Cerebellar cortex (tissue), 1 donor: ENCODE measurements around the gene FAM83D.
"Not testable (repeated sequence)": the region's sequence is repeated elsewhere in the genome, so short reads cannot be mapped to it uniquely, and the experiment has no call there.

Experiments used
- DNase-seq: peaks from one replicate; pipeline ENCODE4 v3.0.0-alpha.2; 2015; ENCODE audit warnings: low spot score

Gene FAM83D

DNA sequence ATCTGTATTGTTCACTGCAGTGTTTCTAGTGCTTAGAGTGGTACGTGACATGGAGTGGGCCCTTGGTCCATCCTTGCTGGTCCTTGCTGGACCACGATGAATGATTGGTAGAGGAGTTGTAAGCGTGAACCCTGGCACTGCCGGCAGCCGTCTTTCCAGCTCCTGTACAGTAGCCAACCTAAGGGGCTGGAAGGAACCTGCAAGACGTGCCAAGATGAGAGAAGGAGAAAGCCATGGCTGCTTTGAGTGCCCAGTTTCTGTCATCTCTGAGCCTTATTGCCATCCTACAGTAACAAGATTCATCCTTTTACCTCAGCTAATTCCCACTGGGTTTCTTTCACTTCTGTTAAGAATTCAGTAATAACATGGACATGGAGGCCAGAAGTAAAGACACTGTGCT, 41.9 kb downstream of the FAM83D start:
- no peak for DNase-seq

DNA sequence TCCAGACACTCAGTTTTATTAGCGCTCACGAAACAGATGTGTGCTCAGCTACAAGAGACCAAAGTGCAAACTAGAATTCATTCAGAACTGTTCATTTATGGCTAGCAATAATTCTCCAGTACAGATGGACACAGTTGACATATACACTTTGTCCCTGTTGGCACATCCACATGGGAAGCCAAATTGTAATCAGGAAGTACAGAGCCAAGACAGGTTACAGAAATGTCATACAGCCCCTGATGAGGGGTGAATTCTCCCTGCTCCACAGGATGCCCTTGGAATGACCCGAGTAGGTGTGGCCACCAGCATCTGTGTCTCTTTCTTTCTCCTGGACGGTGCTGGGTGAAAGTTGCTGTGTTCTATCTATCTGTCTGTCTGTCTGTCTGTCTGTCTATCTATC, 43.5 kb downstream of the FAM83D start:
- no peak for DNase-seq

GRCh38 chr20:38970302-38970701, 44.1 kb downstream of the FAM83D start:
- DNase-seq: no peak

DNA sequence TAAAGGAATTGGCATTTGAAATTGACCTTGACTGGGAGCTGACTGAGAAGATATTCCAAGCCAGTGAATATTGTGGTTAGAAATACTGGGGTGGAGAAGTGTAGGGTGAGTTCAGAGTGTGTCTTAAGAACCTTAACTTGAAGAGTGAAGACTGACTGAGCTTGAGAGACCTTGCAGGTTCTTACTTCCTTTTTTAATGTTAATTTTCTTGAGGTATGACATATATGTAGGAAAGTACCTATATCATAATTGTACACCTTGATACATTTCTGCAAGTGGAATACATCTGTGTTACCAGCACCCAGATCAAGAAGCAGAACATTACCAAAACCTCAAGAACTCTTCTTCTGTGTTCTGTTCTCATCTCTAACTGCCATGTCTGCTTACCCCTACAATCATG, 46.9 kb downstream of the FAM83D start:
- no peak for DNase-seq

DNA sequence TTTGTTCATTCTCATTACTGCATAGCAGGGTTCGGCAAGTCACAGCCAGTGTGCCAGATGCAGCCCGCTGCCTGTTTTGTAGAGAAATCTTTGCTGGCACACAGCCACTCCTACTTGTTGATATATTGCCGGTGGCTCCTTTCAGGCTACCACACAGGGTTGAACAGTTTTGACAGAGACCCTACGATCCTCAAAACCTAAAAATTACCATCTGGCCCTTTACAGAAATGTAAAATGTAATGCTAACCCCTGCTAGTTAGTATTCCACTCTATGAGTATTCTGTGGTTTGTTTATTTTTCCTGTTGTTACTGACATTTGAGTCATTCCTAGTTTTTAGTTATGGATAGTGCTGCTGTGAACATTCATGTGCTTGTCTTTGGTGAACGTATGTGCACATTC, 47.4 kb downstream of the FAM83D start:
- no peak for DNase-seq

GRCh38 chr20:38975539-38976120, 49.4 kb downstream of the FAM83D start:
- no peak for DNase-seq

DNA sequence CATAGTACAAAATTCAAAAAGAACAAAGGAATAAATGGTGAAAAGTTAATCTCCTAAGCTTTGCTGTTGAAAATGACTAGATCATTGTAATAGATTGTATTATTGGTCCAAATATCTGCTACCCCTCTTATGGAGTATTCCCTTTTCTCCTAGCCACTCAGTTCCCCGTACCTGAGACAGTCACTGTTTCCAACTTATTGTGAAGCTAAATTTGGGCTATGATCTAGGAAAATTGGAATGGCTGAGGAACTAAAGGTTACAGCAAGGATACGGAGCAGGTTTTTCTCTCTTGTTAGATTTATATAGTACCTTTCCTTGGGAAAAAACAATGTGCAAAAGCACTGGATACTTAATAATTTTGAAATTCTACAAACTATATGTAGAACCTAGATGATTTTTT, 53.2 kb downstream of the FAM83D start:
- no peak for DNase-seq

DNA sequence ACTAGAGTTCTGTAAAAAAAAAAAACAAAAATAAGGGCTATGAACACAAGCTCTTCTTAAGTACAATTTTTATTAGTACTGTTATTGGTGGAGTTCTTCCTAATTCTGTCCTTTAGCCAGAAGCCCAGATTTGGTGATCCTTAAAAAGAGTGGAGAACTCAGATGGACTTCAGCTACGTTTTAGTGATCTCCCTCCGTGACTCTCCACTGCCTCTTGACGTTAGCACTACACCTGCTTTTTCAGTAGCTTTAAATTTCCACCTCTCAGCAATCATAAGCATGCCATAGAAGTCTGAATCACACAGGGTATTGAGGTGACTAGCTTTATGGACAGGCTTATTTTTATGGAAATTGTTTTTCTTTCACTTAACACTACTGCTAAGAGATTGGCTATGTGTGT, 53.6 kb downstream of the FAM83D start:
- DNase-seq: no peak

- no peak for DNase-seq
Measured at GRCh38 chr20:38982291-38982690, 56.1 kb downstream of the FAM83D start.

DNA sequence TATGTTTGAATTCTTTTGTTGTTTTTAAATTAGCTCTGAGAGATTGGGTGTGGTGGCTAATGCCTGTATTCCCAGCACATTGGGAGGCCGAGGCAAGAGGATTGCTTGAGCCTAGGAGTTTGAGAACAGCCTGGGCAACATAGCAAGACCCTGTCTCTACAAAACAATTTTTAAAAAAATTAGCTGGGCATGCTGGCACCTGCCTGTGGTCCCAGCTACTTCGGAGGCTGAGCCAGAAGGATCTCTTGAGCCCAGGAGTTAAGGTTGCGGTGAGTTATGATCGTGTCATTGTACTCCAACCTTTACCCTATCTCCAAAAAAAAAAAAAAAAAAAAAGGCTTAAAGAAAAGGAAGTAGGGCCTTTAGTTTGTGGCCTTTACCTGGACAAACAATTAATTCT, 58.8 kb downstream of the FAM83D start:
- DNase-seq: no peak

DNA sequence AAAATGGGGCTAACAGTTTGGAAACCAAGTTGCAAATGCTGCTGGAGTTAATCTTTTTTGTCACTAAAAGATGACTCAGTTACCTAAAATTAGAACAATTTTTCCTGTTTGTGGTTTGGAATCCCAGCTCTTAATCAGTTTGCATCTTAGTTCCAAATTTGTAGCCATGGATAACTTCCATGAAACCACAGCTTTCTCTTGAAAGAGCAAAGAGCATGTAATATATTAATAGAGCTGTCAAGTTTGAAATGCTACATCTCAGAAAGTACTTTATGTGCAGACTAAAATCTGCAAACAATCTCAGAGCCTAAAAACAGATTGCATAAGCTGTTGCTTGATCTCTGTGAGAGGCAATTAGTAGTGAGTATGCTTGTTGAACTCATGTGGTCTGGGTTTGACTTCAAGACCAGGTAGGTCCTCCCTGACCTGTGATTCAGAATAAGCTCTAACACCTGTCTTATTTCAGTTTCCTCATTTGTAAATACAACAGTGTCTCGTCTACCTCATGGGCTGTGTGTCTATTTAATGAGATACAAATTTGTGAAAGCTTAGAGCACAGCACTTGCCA, 59.5 kb downstream of the FAM83D start:
- DNase-seq: no peak

DNA sequence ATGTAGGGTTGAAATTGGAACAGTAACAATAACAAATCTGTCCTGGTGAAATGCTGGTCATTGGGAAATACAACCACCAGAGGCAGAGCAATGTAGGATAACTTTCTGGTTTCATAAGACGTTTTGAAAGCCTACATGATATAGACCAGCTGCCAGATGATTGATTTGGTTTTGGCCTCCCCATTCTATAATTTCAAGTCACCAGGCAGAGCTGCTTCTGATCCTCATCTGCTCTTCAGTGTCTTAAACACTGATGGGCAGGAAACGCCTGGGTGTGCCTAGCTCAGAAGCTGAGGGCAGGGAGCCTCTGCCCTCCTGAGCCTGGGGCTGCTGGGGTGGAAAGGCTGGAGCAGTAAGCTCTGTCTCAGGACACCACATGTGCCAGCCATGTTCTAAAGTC, 60.4 kb downstream of the FAM83D start:
- DNase-seq: no peak

GRCh38 chr20:38987777-38988176, 61.6 kb downstream of the FAM83D start:
- no peak for DNase-seq

DNA sequence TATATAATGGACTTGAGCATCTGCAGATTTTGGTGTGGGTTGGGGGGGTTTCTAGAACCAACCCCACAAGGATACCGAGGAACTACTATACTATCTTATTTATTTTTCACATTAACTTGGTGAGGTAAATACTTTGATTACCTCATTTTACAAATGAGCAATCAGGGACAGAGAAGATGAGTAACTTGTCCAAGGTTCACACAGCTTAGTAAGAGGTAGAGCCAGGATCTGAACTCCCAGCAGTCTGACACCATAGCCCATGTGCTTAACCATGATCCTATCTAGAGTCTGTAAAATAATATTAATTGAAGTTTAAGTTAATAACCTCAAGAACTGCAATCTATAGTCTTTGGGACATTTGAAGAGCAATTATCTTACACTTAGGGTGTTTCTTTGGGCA, 64.5 kb downstream of the FAM83D start:
- DNase-seq: no peak

- no peak for DNase-seq
Measured at GRCh38 chr20:38991814-38992704, 65.8 kb downstream of the FAM83D start.

DNA sequence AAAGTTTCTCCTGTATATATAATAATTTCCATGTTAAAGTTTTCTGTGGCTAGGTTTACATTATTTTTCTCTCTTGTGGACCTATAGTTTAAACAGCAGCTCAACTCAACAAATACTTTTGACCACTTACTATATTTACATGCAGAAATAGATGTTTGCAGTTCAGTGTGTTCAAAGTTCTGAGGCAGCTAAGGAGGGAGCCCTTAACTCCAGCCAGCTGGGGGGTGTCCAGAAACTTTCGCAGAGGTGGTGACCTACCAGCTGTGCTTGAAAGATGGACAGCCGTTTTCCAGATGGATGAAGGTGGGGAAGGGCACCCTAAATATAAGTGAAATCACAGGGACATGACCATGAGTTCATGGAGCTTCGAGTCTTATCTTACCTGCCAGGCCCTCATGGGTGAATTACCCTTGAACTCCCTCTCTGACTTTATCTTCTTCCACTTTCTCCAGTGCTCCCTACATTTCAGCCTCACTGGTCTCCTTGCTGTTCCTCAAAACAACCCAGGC, 69.4 kb downstream of the FAM83D start:
- DNase-seq: no peak

DNA sequence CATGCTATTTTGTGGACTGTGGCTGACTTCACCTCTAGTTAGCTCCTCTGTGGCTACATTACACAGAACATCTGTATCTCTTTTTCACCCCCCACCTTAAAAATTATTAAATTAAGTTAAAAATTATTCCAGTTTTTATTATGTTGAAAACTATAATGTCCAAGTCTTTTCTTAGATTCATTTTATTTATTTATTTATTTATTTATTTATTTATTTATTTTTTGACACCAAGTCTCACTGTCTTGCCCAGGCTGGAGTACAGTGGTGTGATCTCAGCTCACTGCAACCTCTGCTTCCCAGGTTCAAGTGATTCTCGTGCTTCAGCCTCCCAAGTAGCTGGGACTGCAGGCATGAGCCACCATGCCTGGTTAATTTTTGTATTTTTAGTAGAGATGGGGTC, 70.6 kb downstream of the FAM83D start:
- DNase-seq: not testable (repeated sequence)

- no peak for DNase-seq
Measured at GRCh38 chr20:38997622-38998021, 71.4 kb downstream of the FAM83D start.

DNA sequence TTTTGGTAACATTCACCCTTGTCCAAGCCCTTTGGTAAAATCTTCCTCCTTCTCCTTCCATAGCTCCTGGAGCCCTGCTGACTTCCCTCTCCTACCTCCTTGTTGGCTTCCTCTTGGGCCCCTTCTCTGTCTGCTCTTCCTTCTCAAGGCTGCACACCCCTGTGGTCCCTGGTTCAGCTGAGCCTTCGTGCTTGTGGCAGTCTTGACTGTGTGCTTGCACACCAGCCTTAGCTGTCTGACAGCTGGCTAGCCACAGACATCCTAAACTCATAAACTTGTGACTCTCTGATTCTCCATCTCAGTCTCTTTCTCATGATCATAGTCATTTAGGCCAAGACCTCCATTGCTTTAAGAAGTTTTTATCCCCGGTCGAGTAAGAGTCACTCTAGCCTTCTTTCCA, 73.0 kb downstream of the FAM83D start:
- no peak for DNase-seq

GRCh38 chr20:38999965-39000910, 74.0 kb downstream of the FAM83D start:
- DNase-seq: no peak
